Osteoblast (primary cell): Measurements from ENCODE around the gene TNIP3. TPM values are rescaled to one million over a fixed set of nuclear protein-coding genes. Genes with fewer than 3 reads are reported as not detected.

ENCODE experiments used
- DNase-seq: peaks from one replicate; pipeline ENCODE4 v3.0.0; 2011; ENCODE audit warnings: low spot score, mixed read lengths; ENCODE audit not compliant: insufficient read length; ENCODE audit errors: missing footprints
- H2AFZ ChIP-seq: 2 replicates; pipeline ENCODE4 v1.6.0; 2011; ENCODE audit warnings: mild to moderate bottlenecking, low read length
- H3K27ac ChIP-seq: 2 replicates; pipeline ENCODE4 v1.5.1; 2011; ENCODE audit warnings: mild to moderate bottlenecking, low read depth, low read length, moderate library complexity
- H3K27me3 ChIP-seq: 2 replicates; pipeline ENCODE4 v1.6.0; 2012; ENCODE audit warnings: mild to moderate bottlenecking, control low read depth, inconsistent platforms, low read length, moderate library complexity; ENCODE audit not compliant: insufficient read depth
- H3K36me3 ChIP-seq: 2 replicates; pipeline ENCODE4 v1.5.1; 2011; ENCODE audit warnings: mild to moderate bottlenecking, low read length, control low read depth, moderate library complexity; ENCODE audit not compliant: insufficient read depth
- H3K4me1 ChIP-seq: 2 replicates; pipeline ENCODE4 v1.5.1; 2011; ENCODE audit warnings: mild to moderate bottlenecking, low read length, control low read depth, moderate library complexity; ENCODE audit not compliant: insufficient read depth
- H3K4me2 ChIP-seq: 2 replicates; pipeline ENCODE4 v1.6.0; 2011; ENCODE audit warnings: mild to moderate bottlenecking, low read length; ENCODE audit not compliant: insufficient read depth
- H3K4me3 ChIP-seq: fragments of 200-600 bp; sonication (generic); 3 replicates; pipeline ENCODE4 v1.5.1; 2012; ENCODE audit warnings: mild to moderate bottlenecking, low read length, inconsistent platforms; ENCODE audit not compliant: insufficient read depth
- H3K79me2 ChIP-seq: 2 replicates; pipeline ENCODE4 v1.6.0; 2012; ENCODE audit warnings: mild to moderate bottlenecking, low read length, control low read depth, inconsistent platforms; ENCODE audit not compliant: insufficient read depth
- H3K9me3 ChIP-seq: 2 replicates; pipeline ENCODE4 v1.5.1; 2011; ENCODE audit warnings: low read depth, low read length, control low read depth
- H4K20me1 ChIP-seq: 2 replicates; pipeline ENCODE4 v1.6.0; 2012; ENCODE audit warnings: mild to moderate bottlenecking, low read length, control low read depth; ENCODE audit not compliant: insufficient read depth
- CTCF ChIP-seq: IDR thresholded peaks from 2 replicates; pipeline ENCODE4 v1.5.1; 2011; ENCODE audit warnings: mild to moderate bottlenecking, low read depth, low read length, moderate library complexity; ENCODE audit errors: extremely low read depth
- total RNA-seq: library from RNA; depleted of rRNA; stranded (reverse); fragments of >200 nt; gene quantifications from 2 replicates; pipeline ENCODE4 v1.2.3, GENCODE V29; 2012

The TNIP3 gene
- total RNA-seq, 1 donor = 0.72 TPM

DNA sequence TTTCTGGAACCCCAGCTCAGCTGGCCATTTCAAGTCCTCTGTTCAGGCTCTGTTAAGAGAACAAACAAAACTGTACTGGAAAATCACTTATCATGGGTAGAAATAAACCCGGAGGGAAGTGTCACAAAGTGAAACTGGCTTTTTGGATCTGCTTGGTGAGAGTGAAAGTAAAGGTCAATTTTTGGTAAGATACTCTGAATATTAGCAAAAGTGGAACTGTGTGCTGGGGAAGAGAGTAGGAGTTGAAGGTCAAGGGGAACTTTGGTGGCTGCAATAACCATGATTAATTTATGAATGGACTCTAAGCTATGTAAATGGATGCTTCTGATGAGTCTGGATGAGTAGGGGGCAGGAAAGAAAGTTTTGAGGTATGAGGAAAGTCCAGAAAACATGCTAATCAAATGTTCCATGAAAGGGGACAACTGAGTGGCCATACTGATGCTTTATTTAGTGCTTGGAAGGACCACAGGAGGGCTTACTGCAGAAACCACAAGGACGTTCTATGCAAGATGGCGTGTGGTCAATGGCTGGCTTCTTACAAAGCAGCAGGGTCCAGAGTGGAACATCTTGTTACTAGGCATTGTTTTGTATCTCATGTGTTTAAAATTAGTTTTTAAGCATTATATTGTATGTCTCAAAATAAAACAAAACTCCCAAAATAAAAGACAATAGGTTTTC, 36.8 kb upstream of the TNIP3 start:
- Histone ChIP-seq H3K4me2 (peak overlapping the region; percentile 30), H3K79me2 (no peaks in the 10 kb centered on the region), H3K9me3 (no peaks in the 10 kb centered on the region), H3K27ac (no peak overlapping the region), H3K4me3 (no peak overlapping the region), H4K20me1 (no peaks in the 10 kb centered on the region), H3K27me3 (peaks cover 2% of the 10 kb centered on the region), H3K36me3 (no peaks in the 10 kb centered on the region), H2AFZ (no peak overlapping the region), H3K4me1 (no peaks in the 10 kb centered on the region)
- TF ChIP-seq CTCF = no peak
- no peak for DNase-seq

DNA sequence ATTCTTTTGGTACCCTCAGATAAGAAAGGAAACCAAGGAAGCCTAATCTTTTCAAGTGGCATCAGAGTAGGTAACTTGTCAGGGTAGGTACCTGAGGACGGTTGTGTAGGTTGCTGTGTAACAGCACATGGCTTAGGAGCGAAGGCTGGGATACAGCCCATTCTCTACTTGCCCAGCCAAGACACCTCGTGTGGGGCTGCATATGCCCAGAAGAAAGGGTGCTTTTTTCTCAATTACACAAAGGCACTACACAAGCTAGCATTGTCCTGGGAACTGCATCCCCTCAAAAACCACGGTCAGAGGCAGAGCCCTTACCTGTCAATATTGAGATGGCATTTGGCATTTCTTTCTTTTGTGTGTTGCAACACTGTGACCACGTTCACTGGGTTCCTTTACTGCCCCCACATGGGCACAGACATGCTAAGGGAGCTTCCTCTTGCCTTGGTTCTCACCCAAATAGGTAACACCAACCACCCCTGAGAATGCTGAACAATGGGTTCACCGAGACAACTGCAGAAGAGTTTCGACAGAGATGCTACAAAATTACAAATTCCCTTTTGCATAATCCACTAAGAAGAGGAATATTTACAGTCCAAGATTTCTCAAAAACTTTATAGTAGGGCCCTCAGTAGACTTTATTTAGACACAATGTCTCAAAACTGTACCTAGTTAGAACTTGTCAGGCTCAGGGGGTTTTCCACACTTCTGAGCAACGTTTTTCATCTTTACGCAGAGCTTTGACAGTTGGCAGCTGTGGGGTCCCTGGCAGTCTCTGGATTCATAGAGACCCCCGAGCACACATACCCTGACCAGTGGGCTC, 35.8 kb upstream of the TNIP3 start:
- Histone ChIP-seq H3K9me3 (no peaks in the 10 kb centered on the region), H3K4me3 (no peak overlapping the region), H3K4me2 (no peak overlapping the region), H3K79me2 (no peaks in the 10 kb centered on the region), H3K36me3 (no peaks in the 10 kb centered on the region), H3K27ac (no peak overlapping the region), H2AFZ (no peak overlapping the region), H4K20me1 (no peaks in the 10 kb centered on the region), H3K4me1 (no peaks in the 10 kb centered on the region), H3K27me3 (peaks cover 2% of the 10 kb centered on the region)
- no peak for TF ChIP-seq CTCF
- no peak for DNase-seq

DNA sequence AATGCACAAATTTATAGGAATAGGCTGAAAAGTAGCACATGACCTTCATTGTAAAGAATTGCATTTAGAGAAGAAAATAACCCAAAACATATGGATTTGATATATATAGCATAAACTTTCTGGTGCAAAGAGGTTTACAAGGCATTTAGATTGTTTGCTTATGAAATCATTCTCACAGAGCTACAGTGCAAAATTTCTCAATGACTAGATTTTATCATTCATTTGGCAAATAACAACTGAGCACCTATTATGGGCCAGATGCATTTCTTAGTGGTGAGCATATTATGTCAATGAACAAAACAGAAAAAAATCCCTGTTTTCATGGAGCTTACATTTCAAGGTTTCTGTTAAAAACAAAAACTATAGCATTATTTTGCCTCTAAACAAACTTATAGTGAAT, 34.1 kb upstream of the TNIP3 start:
- H3K4me1 ChIP-seq = no peaks in the 10 kb centered on the region
- TF ChIP-seq CTCF = no peak
- no peak for DNase-seq

GRCh38 chr4:121195649-121196048, 31.5 kb upstream of the TNIP3 start:
- no peak overlapping the region for H3K4me2 ChIP-seq

More for the DNA sequence above, 34.1 kb upstream of the TNIP3 start:
- Histone ChIP-seq H3K9me3 (no peaks in the 10 kb centered on the region), H3K36me3 (no peaks in the 10 kb centered on the region), H3K79me2 (no peaks in the 10 kb centered on the region), H3K27me3 (peaks cover 2% of the 10 kb centered on the region), H3K4me3 (no peak overlapping the region), H4K20me1 (no peaks in the 10 kb centered on the region), H3K4me2 (no peak overlapping the region), H2AFZ (no peak overlapping the region), H3K27ac (no peak overlapping the region)

More at GRCh38 chr4:121195649-121196048, 31.5 kb upstream of the TNIP3 start:
- Histone ChIP-seq H4K20me1 (no peaks in the 10 kb centered on the region), H3K4me1 (no peaks in the 10 kb centered on the region), H3K4me3 (no peak overlapping the region), H3K27ac (no peak overlapping the region), H3K79me2 (no peaks in the 10 kb centered on the region), H3K36me3 (no peaks in the 10 kb centered on the region), H2AFZ (no peak overlapping the region), H3K27me3 (peaks cover 2% of the 10 kb centered on the region), H3K9me3 (no peaks in the 10 kb centered on the region)
- DNase-seq = no peak
- TF ChIP-seq CTCF = no peak
